ENCODE results near the gene AOAH.

Gene AOAH

DNA sequence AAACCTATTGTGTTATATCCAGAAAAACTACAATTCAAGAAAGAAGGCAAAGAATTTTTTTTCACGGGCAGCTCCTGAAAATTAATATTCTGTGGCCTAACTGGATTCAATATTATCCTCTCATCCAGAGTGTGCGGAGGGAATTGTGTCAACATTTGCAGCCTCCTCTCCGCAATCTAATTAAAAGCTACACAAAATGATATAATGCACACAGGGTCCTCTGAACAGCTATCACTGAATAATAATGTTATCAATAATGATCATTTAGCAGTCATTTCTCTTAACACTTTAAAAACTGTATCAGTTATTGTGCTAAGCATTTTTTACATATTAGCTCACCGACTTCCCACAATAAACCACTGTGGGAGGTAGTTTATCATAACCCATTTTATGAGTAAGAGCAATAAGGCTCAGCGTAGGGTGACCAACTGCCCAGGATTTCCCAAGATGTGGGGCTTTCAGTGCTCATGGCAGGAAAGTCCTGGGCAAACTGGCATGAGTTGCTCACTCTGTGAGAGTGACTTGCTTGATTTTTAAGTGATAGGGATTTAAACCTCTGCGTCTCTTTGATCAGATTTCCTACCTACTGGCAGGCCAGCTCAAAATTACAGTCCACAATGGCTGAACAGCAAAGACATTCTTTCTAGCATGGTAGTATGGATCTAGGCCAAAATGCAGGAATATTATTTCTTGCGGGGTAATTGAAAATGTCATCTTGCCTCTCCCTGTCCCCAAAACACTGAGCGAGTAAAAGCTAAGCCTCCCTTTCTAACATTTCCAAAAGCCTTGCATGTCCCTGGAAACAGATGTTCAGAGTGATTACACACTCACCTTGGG is 65.7 kb downstream of the AOAH start:
- TF ChIP-seq, protein P1, sequence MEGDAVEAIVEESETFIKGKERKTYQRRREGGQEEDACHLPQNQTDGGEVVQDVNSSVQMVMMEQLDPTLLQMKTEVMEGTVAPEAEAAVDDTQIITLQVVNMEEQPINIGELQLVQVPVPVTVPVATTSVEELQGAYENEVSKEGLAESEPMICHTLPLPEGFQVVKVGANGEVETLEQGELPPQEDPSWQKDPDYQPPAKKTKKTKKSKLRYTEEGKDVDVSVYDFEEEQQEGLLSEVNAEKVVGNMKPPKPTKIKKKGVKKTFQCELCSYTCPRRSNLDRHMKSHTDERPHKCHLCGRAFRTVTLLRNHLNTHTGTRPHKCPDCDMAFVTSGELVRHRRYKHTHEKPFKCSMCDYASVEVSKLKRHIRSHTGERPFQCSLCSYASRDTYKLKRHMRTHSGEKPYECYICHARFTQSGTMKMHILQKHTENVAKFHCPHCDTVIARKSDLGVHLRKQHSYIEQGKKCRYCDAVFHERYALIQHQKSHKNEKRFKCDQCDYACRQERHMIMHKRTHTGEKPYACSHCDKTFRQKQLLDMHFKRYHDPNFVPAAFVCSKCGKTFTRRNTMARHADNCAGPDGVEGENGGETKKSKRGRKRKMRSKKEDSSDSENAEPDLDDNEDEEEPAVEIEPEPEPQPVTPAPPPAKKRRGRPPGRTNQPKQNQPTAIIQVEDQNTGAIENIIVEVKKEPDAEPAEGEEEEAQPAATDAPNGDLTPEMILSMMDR (IDR thresholded peaks at IDR 0.05; ENCODE audit: low read depth, low read length): no peak
- no peak for DNase-seq (ENCODE audit: extremely low read depth, low read depth)

DNA sequence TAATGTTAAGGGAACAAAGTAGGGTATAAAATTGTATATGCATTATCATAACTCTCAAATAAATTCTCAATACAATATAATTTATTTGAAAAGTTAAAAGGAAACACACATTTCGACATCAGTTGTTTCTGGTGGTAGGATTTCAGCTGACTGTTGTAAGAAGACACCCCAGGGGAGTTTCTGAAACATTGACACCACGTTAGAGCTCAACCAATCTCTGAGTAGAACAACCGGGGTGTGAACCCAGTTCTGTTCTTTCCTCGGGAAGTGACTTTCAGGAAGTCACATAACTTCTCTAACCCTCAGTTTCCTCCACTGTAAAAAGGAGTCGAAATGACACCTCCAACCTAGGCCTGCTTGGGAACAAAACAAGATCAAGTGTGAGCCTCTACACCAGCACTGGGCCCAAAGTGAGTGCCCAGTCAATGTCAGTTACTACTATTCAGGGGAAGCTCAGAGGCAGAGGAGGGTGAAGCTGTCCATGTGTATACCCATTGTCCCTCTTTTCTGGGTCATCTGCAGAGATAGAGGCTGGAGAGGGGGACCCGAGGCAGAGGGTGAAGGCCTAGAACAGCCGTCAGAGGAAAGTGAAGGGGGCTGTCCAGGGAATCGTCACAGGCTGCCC is 67.1 kb downstream of the AOAH start:
- TF ChIP-seq, protein P1 (IDR thresholded peaks at IDR 0.05; ENCODE audit: low read depth, low read length): no peak
- DNase-seq (ENCODE audit: extremely low read depth, low read depth): no peak

DNA sequence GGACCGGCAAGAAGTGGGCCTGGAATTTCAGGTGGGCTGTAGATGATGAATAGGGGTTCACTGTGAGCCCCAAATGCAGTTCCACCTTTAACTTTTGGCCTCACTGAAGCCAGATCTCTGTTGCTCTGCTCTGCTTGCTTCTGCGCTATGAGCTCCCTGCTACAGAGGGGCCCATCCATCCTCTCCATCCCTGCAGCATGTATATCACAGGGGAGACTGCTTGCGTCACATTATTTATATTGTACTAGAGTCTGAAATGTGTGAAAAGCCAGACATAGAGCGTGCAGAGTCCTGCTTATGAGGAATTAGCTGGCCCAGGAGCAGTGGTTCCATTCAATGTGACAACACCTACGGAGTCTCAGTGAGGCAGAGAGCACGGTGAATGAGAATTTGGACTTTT is 69.9 kb downstream of the AOAH start:
- TF ChIP-seq, protein P1 (IDR thresholded peaks at IDR 0.05; ENCODE audit: low read depth, low read length): no peak
- no peak for DNase-seq (ENCODE audit: extremely low read depth, low read depth)

DNA sequence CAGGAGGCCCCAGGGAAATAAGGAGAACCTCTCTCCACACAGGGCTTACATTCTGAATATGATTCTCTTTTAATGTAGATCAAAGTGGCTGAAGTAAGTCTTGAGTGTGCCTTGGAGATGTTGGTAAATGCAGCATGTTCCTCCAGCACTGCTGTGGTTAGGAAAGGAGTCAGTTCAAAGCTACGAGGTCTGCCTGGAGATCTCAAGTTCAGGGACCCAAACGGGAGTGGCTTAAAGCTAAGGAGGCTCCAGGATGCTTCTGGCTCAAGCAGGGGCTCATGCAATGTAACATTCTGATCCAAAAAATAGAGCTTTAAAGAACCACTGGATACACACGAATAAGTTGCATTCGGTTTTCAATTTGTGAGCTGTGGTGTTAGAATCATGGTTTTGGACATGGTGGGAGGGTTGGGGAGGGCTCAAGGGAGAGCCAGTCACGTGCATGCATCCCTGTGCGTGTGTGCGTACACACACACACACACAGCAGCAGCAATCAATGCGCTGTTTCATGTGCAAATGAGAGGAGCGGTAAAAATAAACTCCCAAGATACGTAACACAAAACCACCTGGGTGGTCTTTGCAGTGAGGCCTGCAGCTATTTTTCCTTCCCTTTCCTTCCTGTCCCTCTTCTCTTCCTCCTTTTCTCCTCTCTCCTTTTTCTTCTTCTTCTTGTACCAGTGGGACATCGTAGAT is 70.5 kb downstream of the AOAH start:
- DNase-seq (ENCODE audit: extremely low read depth, low read depth): no peak
- TF ChIP-seq, protein P1 (IDR thresholded peaks at IDR 0.05; ENCODE audit: low read depth, low read length): no peak

DNA sequence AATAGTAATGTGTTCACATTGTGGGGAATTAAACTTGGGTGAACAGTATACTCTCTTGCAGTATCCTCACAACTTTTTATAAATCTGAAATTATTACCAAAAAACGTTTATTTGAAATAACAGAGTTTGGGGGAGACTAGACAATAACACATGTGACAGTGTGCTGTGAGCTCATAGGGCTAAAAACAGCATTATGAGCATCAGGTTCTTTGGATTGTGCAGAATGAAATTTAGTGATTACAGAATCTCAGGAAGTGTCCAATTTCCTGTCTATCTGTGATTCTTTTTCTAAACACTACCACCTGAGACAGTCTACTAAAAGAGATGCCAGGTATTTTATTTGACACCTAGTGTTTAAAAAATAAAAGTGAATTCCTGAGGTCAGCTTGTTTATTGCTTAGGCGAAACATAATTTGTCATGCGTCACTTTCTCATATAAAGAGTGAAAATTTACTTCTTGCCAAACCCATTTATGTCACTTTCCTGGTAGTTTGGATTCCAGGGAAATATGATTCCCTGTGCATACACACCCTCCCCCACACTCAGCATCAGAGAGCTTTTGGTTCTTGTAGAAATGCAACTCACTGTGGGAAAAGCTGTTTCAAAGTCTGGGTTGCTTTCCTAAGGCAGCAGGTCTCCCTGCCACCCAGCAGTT is 71.2 kb downstream of the AOAH start:
- DNase-seq (ENCODE audit: extremely low read depth, low read depth): no peak
- TF ChIP-seq, protein P1 (IDR thresholded peaks at IDR 0.05; ENCODE audit: low read depth, low read length): no peak

DNA sequence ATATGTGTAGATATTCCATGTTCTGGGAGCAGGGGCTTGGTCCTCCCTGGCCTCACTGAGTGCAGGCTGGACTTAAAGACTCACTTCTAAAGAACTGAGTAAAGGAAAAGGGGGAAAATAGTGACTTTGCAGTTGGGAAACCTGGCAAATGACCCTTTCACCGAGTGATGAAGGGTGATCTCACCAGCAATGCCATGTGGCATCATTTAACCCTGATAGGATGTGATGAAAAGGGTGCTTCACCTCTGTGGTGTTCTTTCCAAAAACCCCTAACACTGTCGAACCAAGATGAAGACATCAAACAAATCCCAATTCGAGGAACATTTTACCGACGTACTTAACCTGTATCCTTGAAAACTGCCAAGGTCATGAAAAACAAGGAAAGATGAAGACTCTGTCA is 71.9 kb downstream of the AOAH start:
- TF ChIP-seq, protein P1 (IDR thresholded peaks at IDR 0.05; ENCODE audit: low read depth, low read length): no peak
- no peak for DNase-seq (ENCODE audit: extremely low read depth, low read depth)

Measured in AG09319 (cell line).